ENCODE measurements around the gene ADORA2B. TPM values are rescaled to one million over a fixed set of nuclear protein-coding genes. Genes with fewer than 3 reads are reported as not detected.

The ADORA2B gene
- total and polyA plus RNA-seq, 2 experiments from 2014 or later: 3.3 to 7.9 TPM

DNA sequence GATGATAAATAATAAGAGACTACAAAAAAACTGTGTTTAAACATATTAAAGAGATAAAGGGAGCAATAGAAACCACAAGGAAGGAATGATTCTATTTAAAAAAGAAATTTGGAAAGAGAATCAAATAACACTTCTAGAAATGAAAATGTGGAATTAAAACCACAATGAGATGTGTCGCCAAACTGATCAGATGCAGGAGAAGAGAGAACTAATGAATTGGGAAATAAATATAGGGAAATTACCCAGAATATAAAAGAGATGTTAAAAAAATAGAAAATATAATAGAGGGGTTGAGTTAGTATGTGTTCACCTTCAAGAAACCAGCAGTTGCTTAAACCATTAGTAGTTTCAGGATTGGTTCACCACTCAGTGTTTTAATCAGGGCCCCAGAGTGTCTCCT is 48.7 kb upstream of the ADORA2B start:
- Mint-ChIP-seq H3K9me3 (no peaks in the 10 kb centered on the region), H3K27ac (no peak overlapping the region), H3K4me1 (peaks cover 4% of the 10 kb centered on the region; the same call in 2 of the 3 replicates), H3K36me3 (ENCODE audit: low read depth) (no peaks in the 10 kb centered on the region), H3K4me3 (no peak overlapping the region), H3K27me3 (ENCODE audit: insufficient read depth, low read depth, poor library complexity) (peaks cover 2% of the 10 kb centered on the region)
- Histone ChIP-seq H3K9me2 (ENCODE audit: insufficient read depth) (peaks cover 6% of the 10 kb centered on the region; the same call in 1 of the 2 replicates), H3K4me1 (ENCODE audit: insufficient read depth) (no peaks in the 10 kb centered on the region), H2AFZ (no peak overlapping the region), H3K4me2 (no peak overlapping the region), H4K20me1 (replicated peaks; ENCODE audit: insufficient read depth) (no peaks in the 10 kb centered on the region), H3K4me3 (no peak overlapping the region), H3K27me3 (ENCODE audit: insufficient read depth) (no peaks in the 10 kb centered on the region), H3K27ac (ENCODE audit: low read depth) (no peak overlapping the region), H3F3A (replicated peaks; ENCODE audit: low read depth) (no peaks in the 10 kb centered on the region), H3K79me2 (replicated peaks; ENCODE audit: insufficient read depth) (no peaks in the 10 kb centered on the region), H3K36me3 (ENCODE audit: insufficient read depth) (no peaks in the 10 kb centered on the region)
- DNase-seq (ENCODE audit: low spot score): no peak
- TF ChIP-seq ZNF114 (CRISPR knock-in tag; IDR thresholded peaks at IDR 0.05): no peak
- TF ChIP-seq ZNF331 (CRISPR knock-in tag; IDR thresholded peaks at IDR 0.05; ENCODE audit: low read depth): no peak
- no peak for TF ChIP-seq CREB1 (CRISPR knock-in tag; IDR thresholded peaks at IDR 0.05; ENCODE audit: low read depth)
- no peak for TF ChIP-seq STAT1 (IDR thresholded peaks at IDR 0.05; ENCODE audit: unreplicated experiment)
- no peak for TF ChIP-seq CTCF (conservative IDR thresholded peaks at IDR 0.05; ENCODE audit: low read depth in 2 of 2)
- TF ChIP-seq, protein P1, sequence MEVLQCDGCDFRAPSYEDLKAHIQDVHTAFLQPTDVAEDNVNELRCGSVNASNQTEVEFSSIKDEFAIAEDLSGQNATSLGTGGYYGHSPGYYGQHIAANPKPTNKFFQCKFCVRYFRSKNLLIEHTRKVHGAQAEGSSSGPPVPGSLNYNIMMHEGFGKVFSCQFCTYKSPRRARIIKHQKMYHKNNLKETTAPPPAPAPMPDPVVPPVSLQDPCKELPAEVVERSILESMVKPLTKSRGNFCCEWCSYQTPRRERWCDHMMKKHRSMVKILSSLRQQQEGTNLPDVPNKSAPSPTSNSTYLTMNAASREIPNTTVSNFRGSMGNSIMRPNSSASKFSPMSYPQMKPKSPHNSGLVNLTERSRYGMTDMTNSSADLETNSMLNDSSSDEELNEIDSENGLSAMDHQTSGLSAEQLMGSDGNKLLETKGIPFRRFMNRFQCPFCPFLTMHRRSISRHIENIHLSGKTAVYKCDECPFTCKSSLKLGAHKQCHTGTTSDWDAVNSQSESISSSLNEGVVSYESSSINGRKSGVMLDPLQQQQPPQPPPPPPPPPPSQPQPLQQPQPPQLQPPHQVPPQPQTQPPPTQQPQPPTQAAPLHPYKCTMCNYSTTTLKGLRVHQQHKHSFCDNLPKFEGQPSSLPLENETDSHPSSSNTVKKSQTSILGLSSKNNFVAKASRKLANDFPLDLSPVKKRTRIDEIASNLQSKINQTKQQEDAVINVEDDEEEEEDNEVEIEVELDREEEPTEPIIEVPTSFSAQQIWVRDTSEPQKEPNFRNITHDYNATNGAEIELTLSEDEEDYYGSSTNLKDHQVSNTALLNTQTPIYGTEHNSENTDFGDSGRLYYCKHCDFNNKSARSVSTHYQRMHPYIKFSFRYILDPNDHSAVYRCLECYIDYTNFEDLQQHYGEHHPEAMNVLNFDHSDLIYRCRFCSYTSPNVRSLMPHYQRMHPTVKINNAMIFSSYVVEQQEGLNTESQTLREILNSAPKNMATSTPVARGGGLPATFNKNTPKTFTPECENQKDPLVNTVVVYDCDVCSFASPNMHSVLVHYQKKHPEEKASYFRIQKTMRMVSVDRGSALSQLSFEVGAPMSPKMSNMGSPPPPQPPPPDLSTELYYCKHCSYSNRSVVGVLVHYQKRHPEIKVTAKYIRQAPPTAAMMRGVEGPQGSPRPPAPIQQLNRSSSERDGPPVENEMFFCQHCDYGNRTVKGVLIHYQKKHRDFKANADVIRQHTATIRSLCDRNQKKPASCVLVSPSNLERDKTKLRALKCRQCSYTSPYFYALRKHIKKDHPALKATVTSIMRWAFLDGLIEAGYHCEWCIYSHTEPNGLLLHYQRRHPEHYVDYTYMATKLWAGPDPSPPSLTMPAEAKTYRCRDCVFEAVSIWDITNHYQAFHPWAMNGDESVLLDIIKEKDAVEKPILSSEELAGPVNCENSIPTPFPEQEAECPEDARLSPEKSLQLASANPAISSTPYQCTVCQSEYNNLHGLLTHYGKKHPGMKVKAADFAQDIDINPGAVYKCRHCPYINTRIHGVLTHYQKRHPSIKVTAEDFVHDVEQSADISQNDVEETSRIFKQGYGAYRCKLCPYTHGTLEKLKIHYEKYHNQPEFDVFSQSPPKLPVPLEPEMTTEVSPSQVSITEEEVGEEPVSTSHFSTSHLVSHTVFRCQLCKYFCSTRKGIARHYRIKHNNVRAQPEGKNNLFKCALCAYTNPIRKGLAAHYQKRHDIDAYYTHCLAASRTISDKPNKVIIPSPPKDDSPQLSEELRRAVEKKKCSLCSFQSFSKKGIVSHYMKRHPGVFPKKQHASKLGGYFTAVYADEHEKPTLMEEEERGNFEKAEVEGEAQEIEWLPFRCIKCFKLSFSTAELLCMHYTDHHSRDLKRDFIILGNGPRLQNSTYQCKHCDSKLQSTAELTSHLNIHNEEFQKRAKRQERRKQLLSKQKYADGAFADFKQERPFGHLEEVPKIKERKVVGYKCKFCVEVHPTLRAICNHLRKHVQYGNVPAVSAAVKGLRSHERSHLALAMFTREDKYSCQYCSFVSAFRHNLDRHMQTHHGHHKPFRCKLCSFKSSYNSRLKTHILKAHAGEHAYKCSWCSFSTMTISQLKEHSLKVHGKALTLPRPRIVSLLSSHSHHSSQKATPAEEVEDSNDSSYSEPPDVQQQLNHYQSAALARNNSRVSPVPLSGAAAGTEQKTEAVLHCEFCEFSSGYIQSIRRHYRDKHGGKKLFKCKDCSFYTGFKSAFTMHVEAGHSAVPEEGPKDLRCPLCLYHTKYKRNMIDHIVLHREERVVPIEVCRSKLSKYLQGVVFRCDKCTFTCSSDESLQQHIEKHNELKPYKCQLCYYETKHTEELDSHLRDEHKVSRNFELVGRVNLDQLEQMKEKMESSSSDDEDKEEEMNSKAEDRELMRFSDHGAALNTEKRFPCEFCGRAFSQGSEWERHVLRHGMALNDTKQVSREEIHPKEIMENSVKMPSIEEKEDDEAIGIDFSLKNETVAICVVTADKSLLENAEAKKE (CRISPR knock-in tag; IDR thresholded peaks at IDR 0.05): no peak
- no peak for TF ChIP-seq EZH2 (IDR thresholded peaks at IDR 0.05; ENCODE audit: low read depth, unreplicated experiment)
- TF ChIP-seq EZH2phosphoT487 (IDR thresholded peaks at IDR 0.05; ENCODE audit: unreplicated experiment): no peak
- TF ChIP-seq, protein P2, sequence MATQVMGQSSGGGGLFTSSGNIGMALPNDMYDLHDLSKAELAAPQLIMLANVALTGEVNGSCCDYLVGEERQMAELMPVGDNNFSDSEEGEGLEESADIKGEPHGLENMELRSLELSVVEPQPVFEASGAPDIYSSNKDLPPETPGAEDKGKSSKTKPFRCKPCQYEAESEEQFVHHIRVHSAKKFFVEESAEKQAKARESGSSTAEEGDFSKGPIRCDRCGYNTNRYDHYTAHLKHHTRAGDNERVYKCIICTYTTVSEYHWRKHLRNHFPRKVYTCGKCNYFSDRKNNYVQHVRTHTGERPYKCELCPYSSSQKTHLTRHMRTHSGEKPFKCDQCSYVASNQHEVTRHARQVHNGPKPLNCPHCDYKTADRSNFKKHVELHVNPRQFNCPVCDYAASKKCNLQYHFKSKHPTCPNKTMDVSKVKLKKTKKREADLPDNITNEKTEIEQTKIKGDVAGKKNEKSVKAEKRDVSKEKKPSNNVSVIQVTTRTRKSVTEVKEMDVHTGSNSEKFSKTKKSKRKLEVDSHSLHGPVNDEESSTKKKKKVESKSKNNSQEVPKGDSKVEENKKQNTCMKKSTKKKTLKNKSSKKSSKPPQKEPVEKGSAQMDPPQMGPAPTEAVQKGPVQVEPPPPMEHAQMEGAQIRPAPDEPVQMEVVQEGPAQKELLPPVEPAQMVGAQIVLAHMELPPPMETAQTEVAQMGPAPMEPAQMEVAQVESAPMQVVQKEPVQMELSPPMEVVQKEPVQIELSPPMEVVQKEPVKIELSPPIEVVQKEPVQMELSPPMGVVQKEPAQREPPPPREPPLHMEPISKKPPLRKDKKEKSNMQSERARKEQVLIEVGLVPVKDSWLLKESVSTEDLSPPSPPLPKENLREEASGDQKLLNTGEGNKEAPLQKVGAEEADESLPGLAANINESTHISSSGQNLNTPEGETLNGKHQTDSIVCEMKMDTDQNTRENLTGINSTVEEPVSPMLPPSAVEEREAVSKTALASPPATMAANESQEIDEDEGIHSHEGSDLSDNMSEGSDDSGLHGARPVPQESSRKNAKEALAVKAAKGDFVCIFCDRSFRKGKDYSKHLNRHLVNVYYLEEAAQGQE (IDR thresholded peaks at IDR 0.05; ENCODE audit: unreplicated experiment): no peak
- no peak for TF ChIP-seq NANOG (IDR thresholded peaks at IDR 0.05; ENCODE audit: borderline replicate concordance)
- TF ChIP-seq POLR2AphosphoS5 (IDR thresholded peaks at IDR 0.05; ENCODE audit: low read depth): no peak
- TF ChIP-seq ETS1 (IDR thresholded peaks at IDR 0.05): no peak
- TF ChIP-seq JUNB (IDR thresholded peaks at IDR 0.05; ENCODE audit: unreplicated experiment): no peak
- no peak for ATAC-seq
